Upper lobe of left lung (tissue), 4 donors: Measurements from ENCODE around the gene NUP160.

Experiments
- POLR2AphosphoS5 ChIP-seq, 2 donors: sonication (generic); formaldehyde crosslinking; IDR thresholded peaks; one replicate each; pipeline ENCODE4 v1.5.1; 2017; ENCODE audit warnings: antibody characterized with exemption in 2 of 2
- TF ChIP-seq, protein P1 (sequence below), 6 experiments: fragments of 450-650 bp in 4 of 6; fragments of 200-600 bp in 2 of 6; sonication (generic) in 2 of 6; IDR thresholded peaks; one replicate each; pipeline ENCODE4 v1.5.1; 2016 to 2019; ENCODE audit warnings: antibody characterized with exemption in 6 of 6

DNA sequence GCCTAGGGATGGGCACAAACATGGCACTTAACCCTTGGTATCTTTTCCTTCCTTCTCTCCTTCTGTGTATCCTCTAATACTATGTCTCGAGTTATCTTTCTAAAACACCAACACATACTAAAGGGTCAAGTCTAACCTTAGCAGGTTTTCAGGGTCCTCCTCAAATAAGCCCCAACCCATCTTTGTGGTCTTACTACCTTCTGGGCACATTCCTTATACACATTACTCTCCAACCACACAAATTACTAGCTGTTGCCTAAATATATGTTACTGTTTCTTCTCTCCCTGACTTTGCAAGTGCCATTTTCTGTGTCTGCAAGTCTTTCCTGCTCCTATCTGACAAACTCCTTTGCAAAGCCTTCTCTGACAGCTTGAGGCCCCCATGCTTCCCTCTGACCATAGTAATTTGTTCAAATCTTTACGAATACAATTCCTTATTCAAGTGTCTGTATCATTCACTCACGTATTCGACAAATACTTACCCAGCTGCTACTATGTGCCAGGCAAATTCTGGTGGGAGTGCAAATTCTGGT, 15.8 kb upstream of the NUP160 start:
- TF ChIP-seq POLR2AphosphoS5 (IDR thresholded peaks at IDR 0.05): no peak
- TF ChIP-seq, protein P1, sequence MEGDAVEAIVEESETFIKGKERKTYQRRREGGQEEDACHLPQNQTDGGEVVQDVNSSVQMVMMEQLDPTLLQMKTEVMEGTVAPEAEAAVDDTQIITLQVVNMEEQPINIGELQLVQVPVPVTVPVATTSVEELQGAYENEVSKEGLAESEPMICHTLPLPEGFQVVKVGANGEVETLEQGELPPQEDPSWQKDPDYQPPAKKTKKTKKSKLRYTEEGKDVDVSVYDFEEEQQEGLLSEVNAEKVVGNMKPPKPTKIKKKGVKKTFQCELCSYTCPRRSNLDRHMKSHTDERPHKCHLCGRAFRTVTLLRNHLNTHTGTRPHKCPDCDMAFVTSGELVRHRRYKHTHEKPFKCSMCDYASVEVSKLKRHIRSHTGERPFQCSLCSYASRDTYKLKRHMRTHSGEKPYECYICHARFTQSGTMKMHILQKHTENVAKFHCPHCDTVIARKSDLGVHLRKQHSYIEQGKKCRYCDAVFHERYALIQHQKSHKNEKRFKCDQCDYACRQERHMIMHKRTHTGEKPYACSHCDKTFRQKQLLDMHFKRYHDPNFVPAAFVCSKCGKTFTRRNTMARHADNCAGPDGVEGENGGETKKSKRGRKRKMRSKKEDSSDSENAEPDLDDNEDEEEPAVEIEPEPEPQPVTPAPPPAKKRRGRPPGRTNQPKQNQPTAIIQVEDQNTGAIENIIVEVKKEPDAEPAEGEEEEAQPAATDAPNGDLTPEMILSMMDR (IDR thresholded peaks at IDR 0.05): no peak
